ENCODE measurements around the gene NRAP.

Gene NRAP

GRCh38 chr10:113561214-113561613, 102.6 kb downstream of the NRAP start:
- no peak for DNase-seq (ENCODE audit: low read depth)

GRCh38 chr10:113560071-113560470, 103.8 kb downstream of the NRAP start:
- no peak for DNase-seq (ENCODE audit: low read depth)

- DNase-seq (ENCODE audit: low read depth) = no peak
These were observed 105.9 kb downstream of the NRAP start for GRCh38 chr10:113557903-113558321.

- DNase-seq (ENCODE audit: low read depth) = no peak
These were observed 106.4 kb downstream of the NRAP start for GRCh38 chr10:113557424-113557862.

GRCh38 chr10:113555751-113556150, 108.1 kb downstream of the NRAP start:
- DNase-seq (ENCODE audit: low read depth) = no peak

- no peak for DNase-seq (ENCODE audit: low read depth)
These were observed 108.6 kb downstream of the NRAP start for GRCh38 chr10:113555245-113555644.

GRCh38 chr10:113554214-113554613, 109.6 kb downstream of the NRAP start:
- DNase-seq (ENCODE audit: low read depth) = no peak

GRCh38 chr10:113553149-113553548, 110.7 kb downstream of the NRAP start:
- no peak for DNase-seq (ENCODE audit: low read depth)

- DNase-seq (ENCODE audit: low read depth) = no peak
These were observed 111.1 kb downstream of the NRAP start, which contains the start of gene HABP2 for GRCh38 chr10:113552701-113553100. TSS of gene HABP2 (plus strand) at chr10:113553053. CDS start at chr10:113553122, 69 bp downstream.

GRCh38 chr10:113552014-113552413, 111.8 kb downstream of the NRAP start:
- no peak for DNase-seq (ENCODE audit: low read depth)

GRCh38 chr10:113550365-113550764, 113.5 kb downstream of the NRAP start:
- no peak for DNase-seq (ENCODE audit: low read depth)

GRCh38 chr10:113549856-113550255, 114.0 kb downstream of the NRAP start:
- DNase-seq (ENCODE audit: low read depth) = no peak

- no peak for DNase-seq (ENCODE audit: low read depth)
These were observed 116.4 kb downstream of the NRAP start for GRCh38 chr10:113547426-113547825.

GRCh38 chr10:113544392-113544791, 119.4 kb downstream of the NRAP start:
- DNase-seq (ENCODE audit: low read depth) = no peak

GRCh38 chr10:113543107-113543955, 120.5 kb downstream of the NRAP start:
- DNase-seq (ENCODE audit: low read depth) = no peak

GRCh38 chr10:113541549-113541927, 122.3 kb downstream of the NRAP start:
- DNase-seq (ENCODE audit: low read depth) = no peak

- no peak for DNase-seq (ENCODE audit: low read depth)
These were observed 122.8 kb downstream of the NRAP start for GRCh38 chr10:113540845-113541548.

GRCh38 chr10:113539789-113540188, 124.1 kb downstream of the NRAP start:
- DNase-seq (ENCODE audit: low read depth) = no peak

Measured in activated T-cell treated with anti-CD3 and anti-CD28 coated beads for 48 hours (primary cell).